NB4 (cell line): ENCODE measurements around the gene TRABD2B.

Experiments
- CTCF ChIP-seq: IDR thresholded peaks from one replicate; pipeline ENCODE4 v1.5.1; 2012; ENCODE audit warnings: low read depth, low read length
- MAX ChIP-seq: IDR thresholded peaks from 2 replicates; pipeline ENCODE4 v1.6.1; 2011; ENCODE audit warnings: low read depth, low read length
- MYC ChIP-seq: IDR thresholded peaks from 2 replicates; pipeline ENCODE4 v1.6.1; 2011; ENCODE audit warnings: low read depth, low read length
- POLR2A ChIP-seq: IDR thresholded peaks from 2 replicates; pipeline ENCODE4 v1.6.1; 2011; ENCODE audit warnings: mild to moderate bottlenecking; ENCODE audit not compliant: insufficient read length; ENCODE audit errors: extremely low read depth

GRCh38 chr1:47810964-47811682 is 186.1 kb downstream of the TRABD2B start:
- TF ChIP-seq POLR2A (no peak), CTCF (no peak), MAX (no peak), MYC (no peak)
